Lower leg skin (tissue), 3 donors: ENCODE measurements around the gene ATF6.

Experiments
- CTCF ChIP-seq, 3 donors: fragments of 450-650 bp; IDR thresholded peaks; one replicate each; pipeline ENCODE4 v1.5.1; 2016; ENCODE audit warnings: antibody characterized with exemption in 3 of 3, mild to moderate bottlenecking in 3 of 3, moderate library complexity in 2 of 3
- POLR2A ChIP-seq, 2 donors: fragments of 450-650 bp; IDR thresholded peaks; one replicate each; pipeline ENCODE4 v1.6.1; 2016 to 2017; ENCODE audit warnings: antibody characterized with exemption in 2 of 2, mild to moderate bottlenecking in 1 of 2, moderate library complexity in 1 of 2

DNA sequence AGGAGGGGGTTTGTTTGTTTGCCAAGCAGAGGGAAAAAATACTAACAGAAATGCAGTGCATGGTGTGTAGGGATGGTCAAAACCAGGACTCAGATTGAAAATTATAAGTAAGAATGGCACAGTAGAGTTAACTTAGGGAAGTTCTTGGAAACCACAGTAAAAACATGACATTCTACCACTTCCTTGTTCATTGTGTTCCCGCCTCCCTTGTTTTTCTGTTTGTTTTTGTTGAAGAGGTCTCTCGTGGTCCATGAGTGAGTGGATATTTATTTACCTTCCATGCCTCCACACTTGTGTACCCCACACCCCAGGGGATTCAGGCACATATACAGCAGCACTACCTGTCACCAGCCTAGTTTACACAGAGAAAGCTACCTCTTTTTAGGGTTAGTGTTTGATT is 187.9 kb downstream of the ATF6 start:
- TF ChIP-seq POLR2A (IDR thresholded peaks at IDR 0.05) (no peak), CTCF (IDR thresholded peaks at IDR 0.05) (no peak)
